HUDEP-2 (cell line): ENCODE measurements around the gene NRP1.
"Not testable (repeated sequence)": the region's sequence is repeated elsewhere in the genome, so short reads cannot be mapped to it uniquely, and the experiment has no call there.

Experiments used
- DNase-seq, 76 experiments: peaks; one replicate each; lab custom pipeline; 2025; ENCODE audit not compliant: unreplicated experiment in 76 of 76; lab: John Stamatoyannopoulos, UW

NRP1 gene

DNA sequence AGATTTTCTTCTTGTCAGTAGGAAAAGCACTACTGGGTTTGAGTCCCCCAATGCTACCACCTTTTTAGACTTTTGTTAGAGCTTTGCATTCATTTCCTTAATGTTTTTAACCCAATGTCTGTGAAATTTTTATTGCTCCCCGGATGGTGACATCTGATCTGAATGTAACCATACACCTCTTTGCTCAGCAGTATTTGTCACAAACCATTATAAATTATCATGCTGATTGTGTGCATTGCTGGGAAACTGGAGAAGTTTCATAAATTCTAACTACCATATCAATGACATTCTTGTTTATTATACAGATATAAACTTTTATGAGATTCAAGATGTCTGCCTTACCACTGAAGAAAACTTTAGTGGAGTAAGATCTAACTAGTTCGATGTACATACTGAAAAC lies 8.5 kb downstream of the NRP1 start:
- no peak for DNase-seq

DNA sequence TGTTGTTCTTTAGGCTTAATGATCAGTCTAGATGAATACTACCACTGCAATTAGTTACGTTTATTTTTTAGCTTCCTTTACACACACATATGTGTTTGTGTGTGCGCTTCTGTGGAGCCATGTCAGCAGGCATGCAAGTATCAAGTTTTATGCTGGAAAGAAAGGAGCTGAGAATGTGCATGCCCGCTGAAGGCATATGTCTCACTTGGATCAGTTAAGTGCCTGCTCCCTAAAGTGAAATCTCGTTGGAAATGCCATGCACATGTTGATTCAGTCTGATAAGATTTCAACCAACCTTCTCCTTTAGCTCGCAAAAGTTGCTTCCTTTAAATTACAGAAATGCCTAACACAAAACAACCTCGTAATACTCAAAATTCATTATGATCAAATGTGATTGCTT lies 10.7 kb downstream of the NRP1 start:
- no peak for DNase-seq

DNA sequence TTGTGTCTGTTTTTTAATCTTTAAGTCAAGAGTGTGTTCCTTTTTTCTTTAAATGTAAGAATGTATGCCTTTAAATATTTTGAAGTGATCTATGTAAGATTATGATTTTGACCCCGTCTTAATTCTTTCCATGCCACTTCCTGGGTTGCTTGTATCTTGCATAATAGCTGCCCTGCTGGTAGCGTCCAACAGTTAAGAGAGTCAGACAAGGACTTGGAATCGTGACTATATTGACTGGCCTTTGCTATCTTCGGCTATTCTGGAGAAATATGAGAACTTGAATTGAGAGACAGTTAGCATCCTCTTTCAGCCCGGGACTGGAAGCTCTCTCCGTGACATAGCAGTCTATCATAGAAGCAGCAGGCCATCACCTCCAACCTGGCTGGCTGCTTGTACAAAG lies 13.0 kb downstream of the NRP1 start:
- DNase-seq = no peak

DNA sequence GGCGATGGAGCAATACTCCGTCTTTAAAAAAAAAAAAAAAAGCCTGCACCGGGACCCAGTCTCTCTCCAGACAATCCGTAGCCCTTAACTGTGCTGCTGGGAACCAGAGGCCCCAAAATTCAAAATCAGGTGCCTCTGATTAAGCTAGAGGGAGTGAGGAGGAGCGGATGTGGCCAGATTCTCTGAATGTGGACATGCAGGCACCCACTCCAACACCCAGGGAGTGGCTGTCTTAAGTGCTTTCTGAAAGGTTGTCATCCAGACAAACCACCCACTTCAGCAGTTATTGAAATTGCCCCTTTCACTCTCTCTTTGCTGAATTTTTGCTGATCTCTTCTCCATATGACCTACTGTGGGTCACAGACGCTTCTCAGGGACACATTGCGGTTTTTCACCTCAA lies 14.2 kb downstream of the NRP1 start:
- DNase-seq = no peak

DNA sequence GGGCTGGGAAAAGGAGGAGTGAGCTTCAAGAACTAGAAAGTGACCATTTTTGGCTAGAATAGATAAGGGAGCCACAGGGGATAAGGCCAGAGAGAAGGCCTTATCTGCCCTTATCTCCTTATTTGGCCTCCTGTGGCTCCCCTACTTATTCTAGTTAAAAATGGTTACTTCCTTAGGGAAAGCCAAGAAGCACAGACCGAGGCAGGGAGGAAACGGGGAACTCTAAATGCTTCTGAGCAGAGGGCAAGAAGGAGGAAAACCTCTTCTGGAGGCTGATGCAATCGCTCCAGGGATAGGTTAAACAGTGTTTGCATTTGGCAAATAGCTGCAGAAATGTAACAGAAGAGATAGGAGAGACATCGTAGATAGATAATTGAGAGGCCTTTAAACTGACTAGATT lies 18.6 kb downstream of the NRP1 start:
- no peak for DNase-seq

DNA sequence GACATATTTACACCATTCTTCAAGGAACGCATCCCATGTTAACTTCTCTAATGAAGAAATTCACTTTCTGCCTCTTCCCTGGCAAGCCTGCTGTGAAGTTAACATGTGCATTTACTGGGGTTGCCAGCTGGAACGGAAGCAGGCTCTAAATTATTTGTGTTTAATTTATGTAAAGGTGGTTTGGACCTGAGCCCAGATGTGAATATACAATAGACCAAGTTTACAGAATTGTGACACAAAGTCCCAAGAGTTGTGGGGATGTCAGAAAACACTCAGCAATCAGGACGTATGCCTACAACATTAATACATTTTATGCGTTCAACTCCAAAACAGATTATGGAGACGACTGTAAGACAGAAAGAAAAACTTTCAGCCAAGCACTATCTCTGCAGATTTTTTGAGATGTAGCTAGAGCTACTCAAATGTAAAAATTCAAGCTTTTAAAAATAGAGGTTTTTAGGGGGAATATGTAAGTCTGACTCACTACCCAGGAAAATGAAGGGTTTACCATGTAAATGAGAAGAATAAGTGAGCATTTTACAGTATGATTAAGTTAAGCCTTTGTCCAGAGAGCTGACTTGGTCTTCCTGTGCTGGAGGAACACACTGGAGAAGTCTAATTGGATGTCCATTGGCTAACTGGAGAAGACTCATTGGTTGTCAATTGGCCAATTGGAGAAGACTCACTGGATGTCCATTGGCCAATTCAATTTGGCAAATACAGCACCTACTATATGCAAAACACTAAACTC lies 19.5 kb downstream of the NRP1 start:
- no peak for DNase-seq

DNA sequence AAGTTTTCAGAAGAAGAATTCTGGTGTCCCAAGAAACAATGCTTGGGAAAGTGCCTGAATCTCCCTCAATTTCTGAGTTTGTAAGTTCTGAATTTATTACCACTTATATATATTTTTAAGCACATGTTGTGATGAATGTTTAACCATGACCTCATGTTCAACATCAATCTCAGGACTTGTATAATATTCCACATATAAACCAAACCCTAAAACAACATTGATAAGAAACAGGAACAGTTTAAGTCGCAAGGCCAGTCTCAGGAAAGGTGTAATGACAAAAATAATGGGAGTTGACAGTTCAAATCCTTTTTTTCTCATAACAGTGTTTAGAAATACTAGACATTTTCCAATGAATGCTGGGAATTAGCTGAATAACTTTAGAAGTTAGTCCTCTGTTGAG lies 22.8 kb downstream of the NRP1 start:
- no peak for DNase-seq

DNA sequence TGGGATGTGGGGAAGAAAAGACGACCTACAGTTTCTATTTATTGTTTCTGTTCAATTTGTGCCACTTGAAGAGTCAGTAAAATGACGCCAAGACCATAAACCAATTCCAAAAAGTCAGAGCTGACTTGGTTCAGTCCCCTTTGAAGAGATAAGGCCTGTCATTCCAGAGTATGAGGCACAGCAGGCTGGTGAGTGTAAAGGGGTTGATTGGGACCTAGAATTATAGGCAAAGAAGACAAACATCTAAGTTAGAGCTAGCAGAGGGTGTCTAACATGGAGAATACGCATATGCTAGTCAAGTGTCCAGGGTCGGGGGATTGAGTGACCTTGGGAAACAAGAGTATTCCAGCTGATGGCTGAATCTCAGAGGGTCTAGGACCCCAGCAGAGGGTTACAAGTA lies 23.6 kb downstream of the NRP1 start:
- no peak for DNase-seq

DNA sequence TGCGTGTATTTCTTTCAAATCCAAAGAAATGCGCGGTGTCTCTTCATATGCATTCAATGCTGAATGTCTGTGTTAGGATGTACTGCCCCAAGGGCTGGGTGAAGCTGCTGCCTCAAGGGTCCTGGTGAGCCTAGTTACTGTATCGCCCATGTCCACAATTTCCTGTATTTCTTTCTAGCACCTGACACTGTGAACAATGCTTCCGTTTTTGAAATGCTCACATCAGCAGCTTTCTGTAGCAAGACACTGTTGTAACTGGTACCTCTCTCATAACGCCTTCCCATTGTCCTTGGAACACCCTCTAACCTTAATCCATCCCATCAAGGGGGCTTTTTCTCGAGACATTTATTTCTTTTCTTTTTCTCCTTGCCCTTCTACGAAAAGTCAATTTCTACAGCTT lies 25.1 kb downstream of the NRP1 start:
- DNase-seq = no peak

DNA sequence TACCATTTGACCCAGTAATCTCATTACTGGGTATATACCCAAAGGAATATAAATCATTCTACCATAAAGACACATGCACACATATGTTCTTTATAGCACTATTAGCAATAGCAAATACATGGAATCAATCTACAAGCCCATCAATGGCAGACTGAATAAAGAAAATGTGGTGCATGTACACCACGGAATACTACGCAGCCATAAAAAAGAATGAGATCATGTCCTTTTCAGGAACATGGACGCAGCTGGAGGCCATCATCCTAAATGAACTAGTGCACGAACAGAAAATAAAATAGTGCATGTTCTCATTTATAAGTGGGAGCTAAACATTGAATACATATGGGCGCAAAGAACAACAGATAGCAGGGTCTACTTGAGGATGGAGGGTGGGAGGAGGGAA lies 26.6 kb downstream of the NRP1 start:
- no peak for DNase-seq

DNA sequence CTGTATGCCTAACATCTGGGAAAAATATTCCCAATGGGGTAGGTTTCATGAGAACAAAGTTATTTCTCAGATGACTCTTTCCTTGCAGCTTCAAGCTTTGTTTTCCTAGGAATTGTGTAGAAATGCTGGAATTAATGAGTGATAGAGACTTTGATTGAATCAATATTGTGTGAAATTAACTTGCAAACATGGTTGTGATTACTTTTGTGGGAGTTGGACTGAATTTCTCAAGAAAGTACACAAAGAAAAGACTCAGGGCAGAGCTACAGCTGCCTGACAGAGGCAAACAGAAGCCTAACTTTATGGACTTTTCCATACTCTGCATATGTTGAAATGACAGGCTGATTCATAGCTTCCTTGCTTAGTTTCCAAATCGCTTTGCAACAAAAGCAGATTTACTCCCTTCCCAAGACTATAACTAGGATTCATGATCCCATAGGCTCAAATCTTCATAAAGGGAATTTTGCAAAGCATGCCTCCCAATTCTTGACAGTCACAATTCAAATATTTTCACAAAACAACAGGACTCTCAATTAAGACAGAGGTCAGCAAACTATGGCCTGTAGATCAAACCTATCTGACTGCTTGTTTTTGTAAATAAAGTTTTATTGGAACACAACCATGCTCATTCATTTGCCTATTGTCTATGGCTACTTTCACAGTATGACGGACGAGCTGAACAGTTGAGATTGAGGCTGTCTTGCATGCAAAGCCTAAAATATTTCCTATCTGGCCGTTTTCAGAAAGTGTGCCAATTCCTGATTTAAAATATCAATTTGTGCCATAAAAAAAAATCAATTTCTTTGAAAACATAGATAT lies 27.6 kb downstream of the NRP1 start:
- no peak for DNase-seq

DNA sequence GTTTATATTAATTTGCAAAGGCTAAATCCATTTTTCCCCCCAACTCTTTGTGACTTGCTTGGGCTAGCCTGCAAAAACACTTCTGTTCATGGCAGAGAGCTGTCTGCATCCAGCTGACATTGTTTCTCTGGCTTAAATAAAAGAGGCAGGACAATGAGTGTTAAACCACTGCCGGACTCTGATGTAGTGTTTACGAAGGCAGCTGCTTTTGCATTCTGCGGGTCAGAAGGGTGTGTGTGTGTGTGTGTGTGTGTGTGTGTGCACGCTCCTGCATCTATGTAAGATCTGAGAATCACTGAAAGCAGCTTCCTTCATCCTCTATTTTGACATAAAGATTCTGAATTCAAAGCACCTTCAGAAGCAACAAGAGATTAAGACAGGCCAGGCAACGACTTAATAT lies 28.3 kb downstream of the NRP1 start:
- no peak for DNase-seq

DNA sequence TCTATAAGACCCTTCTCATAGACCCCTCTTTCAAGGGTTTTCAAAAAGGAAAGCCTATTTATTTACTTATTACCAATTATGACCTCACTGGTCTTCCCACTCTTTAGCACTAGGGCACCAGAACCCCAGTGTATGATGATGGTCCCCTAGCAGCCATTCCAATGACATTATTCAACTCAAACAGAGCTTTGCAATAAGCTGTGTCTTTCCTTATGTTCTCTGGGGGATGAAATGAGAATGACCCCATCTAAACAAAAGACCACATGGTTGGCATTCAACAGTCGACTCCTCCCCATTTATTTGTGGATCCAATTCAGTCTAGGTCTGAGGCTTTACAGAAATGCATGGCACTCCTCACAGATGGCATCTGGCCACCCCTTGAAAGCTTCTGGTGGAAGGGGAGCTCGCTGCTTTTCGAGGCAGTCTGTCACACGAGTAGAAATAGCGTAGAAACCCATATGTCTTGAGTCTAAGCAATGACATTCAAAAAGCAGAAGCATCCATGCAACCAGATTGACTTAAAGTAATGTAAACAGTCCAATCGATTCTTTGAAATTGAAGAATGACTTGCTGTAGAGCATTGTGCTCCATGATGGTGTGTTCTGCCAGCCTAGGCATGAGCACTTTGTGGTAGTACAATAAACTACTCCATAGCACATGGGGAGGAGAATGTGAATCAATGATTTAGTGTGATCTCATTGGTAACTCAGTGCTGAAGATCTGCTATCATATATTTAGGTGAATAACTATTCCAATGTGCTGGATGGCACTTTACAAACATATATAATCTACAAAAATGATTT lies 29.8 kb downstream of the NRP1 start:
- no peak for DNase-seq

DNA sequence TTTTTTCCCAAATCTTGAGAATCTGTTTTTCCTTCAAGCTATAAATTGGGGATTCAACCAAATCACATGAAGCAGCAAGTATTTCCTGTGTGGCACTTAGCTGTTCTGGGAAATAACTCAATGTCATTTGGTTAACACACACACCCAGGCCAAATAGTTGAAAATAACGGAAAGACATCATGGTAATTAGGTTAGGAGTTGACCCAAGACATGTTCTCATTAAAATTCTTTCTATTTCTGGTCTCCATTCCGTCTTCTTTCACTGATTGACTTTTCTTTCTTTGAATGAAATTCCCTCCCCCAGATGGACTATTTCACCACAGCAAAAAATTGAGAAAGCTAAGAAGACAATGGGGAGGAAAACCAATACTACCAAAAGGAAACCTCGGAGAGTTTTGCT lies 30.5 kb downstream of the NRP1 start:
- DNase-seq = no peak

DNA sequence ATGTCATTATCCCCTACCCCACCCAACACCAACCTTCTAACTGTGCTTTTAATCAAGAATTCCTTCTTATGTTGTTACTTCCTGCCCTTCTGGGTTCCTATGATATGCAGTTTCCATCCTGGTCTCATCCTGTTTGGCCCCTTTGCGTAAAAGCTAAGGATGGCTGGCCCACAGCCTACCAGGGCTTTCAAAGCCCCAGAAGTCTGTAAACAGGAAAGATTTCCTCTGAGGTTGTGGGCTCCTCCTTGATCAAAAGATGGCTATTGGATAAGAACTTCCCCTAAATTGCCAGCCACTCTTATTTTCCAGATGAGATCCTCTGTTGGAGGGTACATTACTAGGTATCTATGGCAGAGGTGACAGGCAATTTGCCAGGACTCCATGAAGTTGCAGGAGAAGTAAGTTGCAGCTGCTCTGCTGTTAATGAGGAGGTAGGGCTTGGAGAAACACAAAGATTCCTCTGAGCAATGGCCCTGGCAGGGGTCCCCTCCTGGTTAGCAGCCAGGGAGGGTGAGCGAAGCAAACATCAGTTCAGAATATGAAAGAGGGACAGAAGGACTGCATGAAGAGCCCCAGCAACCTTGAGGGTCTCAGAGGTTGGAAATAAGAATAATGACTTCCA lies 32.1 kb downstream of the NRP1 start:
- no peak for DNase-seq

DNA sequence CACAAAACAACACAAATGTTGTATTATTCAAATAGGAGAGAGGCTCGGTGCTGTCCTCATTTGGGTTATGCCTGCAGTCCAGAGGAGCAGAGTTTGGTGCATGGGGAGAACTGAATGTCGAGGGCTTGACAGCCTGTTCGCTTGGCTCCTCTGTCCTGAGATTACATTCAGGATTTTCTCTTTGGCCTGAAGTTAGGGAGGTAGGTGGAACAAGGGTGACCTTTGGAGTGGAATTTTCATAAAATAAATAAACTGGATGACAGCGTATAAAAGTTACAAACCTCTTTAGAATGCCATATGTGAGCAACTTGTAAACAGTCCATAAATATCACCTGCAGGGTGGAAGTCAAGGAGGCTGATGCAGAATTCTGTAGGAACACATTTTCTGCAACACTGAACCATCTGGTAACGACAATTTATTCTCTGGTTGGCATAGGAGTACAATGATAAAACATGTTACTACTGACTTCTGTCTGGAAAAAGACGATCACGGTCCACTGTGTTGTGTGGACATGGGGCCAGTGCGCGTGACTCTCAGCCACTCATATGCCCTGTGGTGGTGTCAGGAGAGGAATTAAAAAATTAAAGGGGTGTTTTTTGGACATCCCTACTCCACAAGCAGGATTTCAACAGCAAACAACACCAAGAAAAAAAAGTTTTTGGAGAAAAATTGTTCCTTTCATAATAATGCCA lies 33.2 kb downstream of the NRP1 start:
- DNase-seq = no peak

DNA sequence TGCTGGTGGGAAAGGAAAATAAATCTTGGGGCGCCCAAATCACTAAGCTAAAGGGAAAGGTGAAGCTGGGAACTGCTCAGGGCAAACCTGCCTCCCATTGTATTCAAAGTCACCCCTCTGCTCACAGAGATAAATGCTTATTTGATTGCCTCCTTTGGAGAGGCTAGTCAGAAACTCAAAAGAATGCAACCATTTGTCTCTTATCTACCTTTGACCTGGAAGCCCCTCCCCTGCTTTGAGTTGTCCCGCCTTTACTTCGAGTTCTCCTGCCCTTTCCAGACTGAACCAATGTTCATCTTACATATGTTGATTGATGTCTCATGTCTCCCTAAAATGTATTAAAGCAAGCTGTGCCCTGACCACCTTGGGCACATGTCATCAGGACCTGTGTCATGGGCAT lies 33.9 kb downstream of the NRP1 start:
- not testable (repeated sequence) for DNase-seq

DNA sequence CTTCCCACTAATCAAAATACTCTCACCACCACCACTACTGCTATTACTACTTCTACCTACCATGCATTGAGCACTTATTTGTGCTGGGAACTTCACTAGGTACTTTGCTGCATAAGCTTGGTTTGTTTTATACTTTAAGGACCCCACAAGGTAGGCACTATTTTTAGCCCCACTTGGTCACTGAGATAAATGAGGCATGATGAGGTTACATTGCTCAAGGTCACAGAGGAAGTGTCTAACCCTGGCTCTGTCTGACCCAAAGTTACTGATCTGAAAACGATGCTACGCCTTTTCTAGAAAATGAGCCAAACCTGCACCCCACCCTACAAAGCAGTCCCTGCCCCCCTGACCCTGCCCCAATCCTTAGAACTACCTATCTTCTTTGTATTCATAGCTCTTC lies 35.6 kb downstream of the NRP1 start:
- no peak for DNase-seq

DNA sequence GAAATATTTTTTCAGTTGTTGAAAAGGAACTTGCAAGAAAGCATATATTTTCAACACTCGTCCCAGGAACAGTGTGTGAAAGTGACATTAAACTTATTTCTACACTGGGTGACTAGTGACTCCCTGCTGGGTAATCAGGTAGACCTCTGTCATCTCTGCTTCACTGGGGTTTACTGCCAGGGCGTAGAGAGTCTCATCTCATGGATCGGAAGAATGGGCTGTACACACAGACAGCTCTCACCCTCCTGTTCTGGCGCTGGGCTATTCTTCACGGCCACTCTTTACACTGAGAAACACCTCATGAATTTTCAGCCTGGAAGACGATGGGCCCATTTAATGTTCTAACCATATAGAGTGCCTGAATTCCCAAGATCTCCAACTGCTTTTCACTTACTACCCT lies 36.4 kb downstream of the NRP1 start:
- DNase-seq = no peak

DNA sequence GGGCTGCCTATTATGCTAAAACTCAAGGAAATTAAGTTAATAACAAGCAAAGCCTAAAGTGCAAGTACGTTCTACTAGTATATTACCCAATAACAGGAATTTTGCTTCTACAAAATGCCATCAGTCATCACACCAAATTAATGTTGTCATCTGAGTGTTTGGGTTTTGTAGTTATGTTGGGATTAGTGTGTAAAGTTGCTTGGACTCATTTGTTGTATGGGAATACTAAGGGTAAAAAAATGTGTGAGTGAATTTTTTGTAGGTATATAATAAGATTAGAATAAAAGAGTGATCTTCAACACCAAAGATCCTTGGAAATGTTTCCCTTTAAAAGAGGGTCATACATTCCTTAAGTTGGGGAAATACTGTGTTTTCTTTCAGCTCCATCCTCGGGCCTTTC lies 38.6 kb downstream of the NRP1 start:
- no peak for DNase-seq
